GM21515 (cell line): Measurements from ENCODE around the gene MRPS12.

Experiments
- ATAC-seq: cut with Tn5 transposase; IDR thresholded peaks from one replicate; pipeline ENCODE4 v1.9.1; 2021; ENCODE audit not compliant: unreplicated experiment

The MRPS12 gene

GRCh38 chr19:38974624-38975213 is 44.0 kb downstream of the MRPS12 start:
- no peak for ATAC-seq

- no peak for ATAC-seq
Measured at GRCh38 chr19:38975214-38975860, 44.6 kb downstream of the MRPS12 start, which contains the start of gene FBXO17. TSS of gene FBXO17 (minus strand) at chr19:38975742. CDS start at chr19:38950319, 25,423 bp downstream.

GRCh38 chr19:38975861-38976271 is 45.1 kb downstream of the MRPS12 start:
- no peak for ATAC-seq

- no peak for ATAC-seq
Measured at GRCh38 chr19:38977445-38978325, 46.9 kb downstream of the MRPS12 start.

- ATAC-seq: no peak
Measured at GRCh38 chr19:38978326-38978689, 47.6 kb downstream of the MRPS12 start.

- no peak for ATAC-seq
Measured at GRCh38 chr19:38979812-38980211, 49.1 kb downstream of the MRPS12 start.

- ATAC-seq: no peak
Measured at GRCh38 chr19:38980583-38981374, 50.0 kb downstream of the MRPS12 start.
